Stimulated activated CD8-positive, alpha-beta memory T cell treated with anti-CD3 and anti-CD28 coated beads, Interleukin-4, amount 100 ng/mL, for 24 hours (primary cell): ENCODE measurements around the gene CCNF.
"Not testable (repeated sequence)": the region's sequence is repeated elsewhere in the genome, so short reads cannot be mapped to it uniquely, and the experiment has no call there.

Experiments used
- DNase-seq: peaks from one replicate; pipeline ENCODE4 v3.0.0-alpha.2; 2020; ENCODE audit warnings: low read depth

The CCNF gene

GRCh38 chr16:2428784-2429033, 538 bp upstream of the CCNF start:
- DNase-seq, result no peak

- no peak for DNase-seq
These were observed 770 bp downstream of the CCNF start for GRCh38 chr16:2429771-2430663.

- DNase-seq, result no peak
These were observed 3.0 kb downstream of the CCNF start for GRCh38 chr16:2432286-2432685.

- no peak for DNase-seq
These were observed 3.7 kb downstream of the CCNF start for GRCh38 chr16:2432801-2433505.

- DNase-seq, result not testable (repeated sequence)
These were observed 6.0 kb downstream of the CCNF start for GRCh38 chr16:2435236-2435635.

- DNase-seq, result no peak
These were observed 6.9 kb downstream of the CCNF start for GRCh38 chr16:2436110-2436509.

- DNase-seq, result no peak
These were observed 8.0 kb downstream of the CCNF start for GRCh38 chr16:2437032-2437790.

- DNase-seq, result no peak
These were observed 8.9 kb downstream of the CCNF start for GRCh38 chr16:2438121-2438520.

GRCh38 chr16:2439598-2439997, 10.4 kb downstream of the CCNF start:
- DNase-seq, result no peak

GRCh38 chr16:2441143-2441804, 12.0 kb downstream of the CCNF start:
- DNase-seq, result not testable (repeated sequence)

- DNase-seq, result no peak
These were observed 14.3 kb downstream of the CCNF start for GRCh38 chr16:2443555-2443954.

- no peak for DNase-seq
These were observed 18.8 kb downstream of the CCNF start for GRCh38 chr16:2447920-2448583.

- no peak for DNase-seq
These were observed 19.9 kb downstream of the CCNF start for GRCh38 chr16:2449118-2449517.

- no peak for DNase-seq
These were observed 21.3 kb downstream of the CCNF start for GRCh38 chr16:2450535-2450934.

GRCh38 chr16:2450975-2451381, 21.7 kb downstream of the CCNF start:
- no peak for DNase-seq

- no peak for DNase-seq
These were observed 22.6 kb downstream of the CCNF start for GRCh38 chr16:2451851-2452320.

GRCh38 chr16:2452650-2453049, 23.4 kb downstream of the CCNF start:
- DNase-seq, result no peak

- DNase-seq, result no peak
These were observed 26.0 kb downstream of the CCNF start for GRCh38 chr16:2455081-2455845.

GRCh38 chr16:2456551-2457153, 27.4 kb downstream of the CCNF start:
- no peak for DNase-seq

GRCh38 chr16:2457267-2457666, 28.0 kb downstream of the CCNF start:
- no peak for DNase-seq
